HepG2 (cell line): ENCODE measurements around the gene EARS2. TPM values are rescaled to one million over a fixed set of nuclear protein-coding genes. Genes with fewer than 3 reads are reported as not detected.

Experiments used
- CREM ChIP-seq, 2 experiments: sonication (generic) in 1 of 2; formaldehyde crosslinking in 1 of 2; IDR thresholded peaks; 2 replicates each; pipeline versions ENCODE4 v1.4.0 to v1.6.1; 2016 to 2020; ENCODE audit warnings: antibody characterized with exemption in 1 of 2, mild to moderate bottlenecking in 1 of 2, missing genetic modification reagents in 1 of 2
- DR1 ChIP-seq: sonication (generic); formaldehyde crosslinking; IDR thresholded peaks from 2 replicates; pipeline ENCODE4 v1.8.0; 2021; ENCODE audit warnings: mild to moderate bottlenecking, missing genetic modification reagents, inconsistent platforms
- FOXJ3 ChIP-seq: sonication (generic); formaldehyde crosslinking; IDR thresholded peaks from 2 replicates; pipeline ENCODE4 v1.4.0; 2020; ENCODE audit warnings: missing genetic modification reagents, mild to moderate bottlenecking, borderline replicate concordance
- HCFC1 ChIP-seq: fragments of 150-350 bp; IDR thresholded peaks from 2 replicates; pipeline ENCODE4 v1.6.1; 2014; ENCODE audit warnings: low read depth, low read length
- KDM2A ChIP-seq: sonication (generic); formaldehyde crosslinking; IDR thresholded peaks from 2 replicates; pipeline ENCODE4 v1.4.0; 2020; ENCODE audit warnings: low read depth, missing genetic modification reagents, borderline replicate concordance
- MEIS2 ChIP-seq: sonication (generic); formaldehyde crosslinking; IDR thresholded peaks from 2 replicates; pipeline ENCODE4 v1.9.0; 2021; ENCODE audit warnings: mild to moderate bottlenecking, missing genetic modification reagents
- MYC ChIP-seq: sonication (generic); formaldehyde crosslinking; IDR thresholded peaks from 2 replicates; pipeline ENCODE4 v1.9.0; 2021; ENCODE audit warnings: missing genetic modification reagents, borderline replicate concordance
- PHF8 ChIP-seq: sonication (generic); formaldehyde crosslinking; IDR thresholded peaks from 2 replicates; pipeline ENCODE4 v1.5.0; 2020; ENCODE audit warnings: missing genetic modification reagents
- RFX5 ChIP-seq: IDR thresholded peaks from 2 replicates; pipeline ENCODE4 v1.6.1; 2011; ENCODE audit warnings: low read depth, low read length, improper control_type of control experiment
- SNRNP70 ChIP-seq: fragments of 200-400 bp; formaldehyde crosslinking; IDR thresholded peaks from 2 replicates; pipeline ENCODE4 v1.6.1; 2017; ENCODE audit warnings: mild to moderate bottlenecking, low read depth, low read length, moderate library complexity
- SP1 ChIP-seq, 2 experiments: fragments of 450-650 bp in 1 of 2; sonication (generic) in 1 of 2; formaldehyde crosslinking in 1 of 2; IDR thresholded peaks; 2 replicates each; pipeline versions ENCODE4 v1.4.0 to v1.6.1; 2016 to 2020; ENCODE audit warnings: missing genetic modification reagents in 1 of 2
- TOE1 ChIP-seq: sonication (generic); formaldehyde crosslinking; IDR thresholded peaks from 2 replicates; pipeline ENCODE4 v1.4.0; 2020; ENCODE audit warnings: mild to moderate bottlenecking, missing genetic modification reagents
- YEATS4 ChIP-seq: sonication (generic); formaldehyde crosslinking; IDR thresholded peaks from 2 replicates; pipeline ENCODE4 v1.4.0; 2020; ENCODE audit warnings: missing genetic modification reagents, borderline replicate concordance
- ZNF136 ChIP-seq: sonication (generic); formaldehyde crosslinking; IDR thresholded peaks from 2 replicates; pipeline ENCODE4 v1.8.1; 2022; ENCODE audit warnings: low read depth, mild to moderate bottlenecking, moderate library complexity, missing genetic modification reagents
- polyA plus RNA-seq, 8 experiments: library from polyadenylated mRNA; depleted of rRNA in 3 of 8; stranded (reverse) in 7 of 8; unstranded in 1 of 8; fragments of >200 nt; fragmentation: Illumina TruSeq in 4 of 8; extraction: Trizol in 4 of 8; gene quantifications; 2 replicates each; pipeline versions ENCODE4 v1.2.1 to v1.2.3, GENCODE V29; 2011 to 2016; ENCODE audit warnings: low read depth in 4 of 8, missing spikeins in 1 of 8, mixed read lengths in 1 of 8; ENCODE audit not compliant: insufficient read depth in 1 of 8
- total RNA-seq, 5 experiments: library from RNA; depleted of rRNA; stranded (reverse); fragments of >200 nt; fragmentation: Illumina TruSeq; extraction: Trizol; gene quantifications; 2 replicates each; pipeline ENCODE4 v1.2.3, GENCODE V29; 2016; ENCODE audit warnings: low read depth in 1 of 5
- TF ChIP-seq, protein P1 (sequence below): sonication (generic); formaldehyde crosslinking; IDR thresholded peaks from 2 replicates; pipeline ENCODE4 v1.4.0; 2020; ENCODE audit warnings: missing genetic modification reagents
- TF ChIP-seq, protein P2 (sequence below): sonication (generic); formaldehyde crosslinking; IDR thresholded peaks from 2 replicates; pipeline ENCODE4 v1.4.0; 2020; ENCODE audit warnings: missing genetic modification reagents
- TF ChIP-seq, protein P3 (sequence below): sonication (generic); formaldehyde crosslinking; IDR thresholded peaks from 2 replicates; pipeline ENCODE4 v1.4.0; 2020; ENCODE audit warnings: mild to moderate bottlenecking, missing genetic modification reagents
- TF ChIP-seq, protein P4 (sequence below): conservative IDR thresholded peaks from 2 replicates; pipeline ENCODE4 v1.6.1; 2018; ENCODE audit warnings: missing genetic modification reagents
- TF ChIP-seq, protein P5 (sequence below): sonication (generic); formaldehyde crosslinking; IDR thresholded peaks from 2 replicates; pipeline ENCODE4 v1.5.0; 2020; ENCODE audit warnings: missing genetic modification reagents, mild to moderate bottlenecking, borderline replicate concordance

Gene EARS2
- total and polyA plus RNA-seq, 2 of the 13 experiments (the other 11 are each of a cell fraction or from before 2014, with no cell fraction given) = 49.4 to 80.4 TPM

DNA sequence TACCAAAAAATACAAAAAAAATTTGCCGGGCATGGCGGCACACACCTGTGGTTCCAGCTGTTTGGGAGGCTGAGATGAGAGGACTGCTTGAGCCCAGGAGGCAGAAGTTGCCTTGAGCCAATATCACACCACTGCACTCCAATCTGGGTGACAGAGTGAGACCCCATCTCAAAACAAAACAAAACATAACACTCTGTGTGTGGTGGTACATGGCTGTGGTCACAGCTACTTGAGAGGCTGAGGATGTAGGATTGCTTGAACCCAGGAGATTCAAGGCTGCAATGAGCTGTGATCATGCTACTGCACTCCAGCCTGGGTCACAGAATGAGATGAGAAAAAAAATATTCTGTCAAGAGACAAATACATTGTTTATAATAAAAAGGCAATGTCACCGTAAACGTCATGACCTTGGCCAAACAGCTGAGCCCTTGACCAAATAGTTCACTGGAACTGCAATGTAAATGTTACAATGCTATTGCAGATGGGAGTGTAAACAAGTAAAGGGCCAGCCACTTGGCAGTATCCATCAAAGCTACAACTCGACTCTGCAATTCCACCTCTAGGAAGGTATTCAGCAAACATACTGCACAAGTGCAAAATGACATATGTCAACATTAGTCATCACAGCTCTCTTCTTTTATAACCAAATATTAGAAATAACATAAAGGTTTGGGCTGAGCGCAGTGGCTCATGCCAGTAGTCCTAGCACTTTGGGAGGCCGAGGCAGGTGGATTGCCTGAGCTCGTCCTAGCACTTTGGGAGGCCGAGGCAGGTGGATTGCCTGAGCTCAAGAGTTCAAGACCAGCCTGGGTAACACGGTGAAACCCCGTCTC is 16.9 kb downstream of the EARS2 start (continued):
- TF ChIP-seq PHF8 (CRISPR knock-in tag) (peak; percentile 43; the same call in 1 of the 2 replicates), MYC (CRISPR knock-in tag) (no peak), FOXJ3 (CRISPR knock-in tag) (peak; percentile 97; the same call in 1 of the 2 replicates), ZNF136 (CRISPR knock-in tag) (peak; percentile 83; the same call in 1 of the 2 replicates), DR1 (CRISPR knock-in tag) (no peak), YEATS4 (no peak), HCFC1 (no peak), KDM2A (CRISPR knock-in tag) (peak; percentile 49; the same call in 1 of the 2 replicates), RFX5 (peak; percentile 25; the same call in 1 of the 2 replicates), SP1 (IDR thresholded peaks at IDR 0.05) (no peak), SP1 (CRISPR knock-in tag; IDR thresholded peaks at IDR 0.05) (peak; percentile 50; the same call in 1 of the 2 replicates), MEIS2 (peak; percentile 98), CREM (IDR thresholded peaks at IDR 0.05) (peak; percentile 92), CREM (CRISPR knock-in tag; IDR thresholded peaks at IDR 0.05) (no peak), TOE1 (peak; percentile 55; the same call in 1 of the 2 replicates), SNRNP70 (no peak)
- TF ChIP-seq, protein P1, sequence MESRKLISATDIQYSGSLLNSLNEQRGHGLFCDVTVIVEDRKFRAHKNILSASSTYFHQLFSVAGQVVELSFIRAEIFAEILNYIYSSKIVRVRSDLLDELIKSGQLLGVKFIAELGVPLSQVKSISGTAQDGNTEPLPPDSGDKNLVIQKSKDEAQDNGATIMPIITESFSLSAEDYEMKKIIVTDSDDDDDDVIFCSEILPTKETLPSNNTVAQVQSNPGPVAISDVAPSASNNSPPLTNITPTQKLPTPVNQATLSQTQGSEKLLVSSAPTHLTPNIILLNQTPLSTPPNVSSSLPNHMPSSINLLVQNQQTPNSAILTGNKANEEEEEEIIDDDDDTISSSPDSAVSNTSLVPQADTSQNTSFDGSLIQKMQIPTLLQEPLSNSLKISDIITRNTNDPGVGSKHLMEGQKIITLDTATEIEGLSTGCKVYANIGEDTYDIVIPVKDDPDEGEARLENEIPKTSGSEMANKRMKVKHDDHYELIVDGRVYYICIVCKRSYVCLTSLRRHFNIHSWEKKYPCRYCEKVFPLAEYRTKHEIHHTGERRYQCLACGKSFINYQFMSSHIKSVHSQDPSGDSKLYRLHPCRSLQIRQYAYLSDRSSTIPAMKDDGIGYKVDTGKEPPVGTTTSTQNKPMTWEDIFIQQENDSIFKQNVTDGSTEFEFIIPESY (CRISPR knock-in tag) = peak; percentile 85
- TF ChIP-seq, protein P2, sequence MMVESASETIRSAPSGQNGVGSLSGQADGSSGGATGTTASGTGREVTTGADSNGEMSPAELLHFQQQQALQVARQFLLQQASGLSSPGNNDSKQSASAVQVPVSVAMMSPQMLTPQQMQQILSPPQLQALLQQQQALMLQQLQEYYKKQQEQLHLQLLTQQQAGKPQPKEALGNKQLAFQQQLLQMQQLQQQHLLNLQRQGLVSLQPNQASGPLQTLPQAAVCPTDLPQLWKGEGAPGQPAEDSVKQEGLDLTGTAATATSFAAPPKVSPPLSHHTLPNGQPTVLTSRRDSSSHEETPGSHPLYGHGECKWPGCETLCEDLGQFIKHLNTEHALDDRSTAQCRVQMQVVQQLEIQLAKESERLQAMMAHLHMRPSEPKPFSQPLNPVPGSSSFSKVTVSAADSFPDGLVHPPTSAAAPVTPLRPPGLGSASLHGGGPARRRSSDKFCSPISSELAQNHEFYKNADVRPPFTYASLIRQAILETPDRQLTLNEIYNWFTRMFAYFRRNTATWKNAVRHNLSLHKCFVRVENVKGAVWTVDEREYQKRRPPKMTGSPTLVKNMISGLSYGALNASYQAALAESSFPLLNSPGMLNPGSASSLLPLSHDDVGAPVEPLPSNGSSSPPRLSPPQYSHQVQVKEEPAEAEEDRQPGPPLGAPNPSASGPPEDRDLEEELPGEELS = peak; percentile 99
- TF ChIP-seq, protein P3, sequence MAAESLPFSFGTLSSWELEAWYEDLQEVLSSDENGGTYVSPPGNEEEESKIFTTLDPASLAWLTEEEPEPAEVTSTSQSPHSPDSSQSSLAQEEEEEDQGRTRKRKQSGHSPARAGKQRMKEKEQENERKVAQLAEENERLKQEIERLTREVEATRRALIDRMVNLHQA = 0 out of 2 replicates have a peak, but pooled peaks have one; percentile 49
- TF ChIP-seq, protein P4, sequence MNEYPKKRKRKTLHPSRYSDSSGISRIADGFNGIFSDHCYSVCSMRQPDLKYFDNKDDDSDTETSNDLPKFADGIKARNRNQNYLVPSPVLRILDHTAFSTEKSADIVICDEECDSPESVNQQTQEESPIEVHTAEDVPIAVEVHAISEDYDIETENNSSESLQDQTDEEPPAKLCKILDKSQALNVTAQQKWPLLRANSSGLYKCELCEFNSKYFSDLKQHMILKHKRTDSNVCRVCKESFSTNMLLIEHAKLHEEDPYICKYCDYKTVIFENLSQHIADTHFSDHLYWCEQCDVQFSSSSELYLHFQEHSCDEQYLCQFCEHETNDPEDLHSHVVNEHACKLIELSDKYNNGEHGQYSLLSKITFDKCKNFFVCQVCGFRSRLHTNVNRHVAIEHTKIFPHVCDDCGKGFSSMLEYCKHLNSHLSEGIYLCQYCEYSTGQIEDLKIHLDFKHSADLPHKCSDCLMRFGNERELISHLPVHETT (CRISPR knock-in tag) = 0 out of 2 replicates have a peak, but pooled peaks have one; percentile 2
- TF ChIP-seq, protein P5, sequence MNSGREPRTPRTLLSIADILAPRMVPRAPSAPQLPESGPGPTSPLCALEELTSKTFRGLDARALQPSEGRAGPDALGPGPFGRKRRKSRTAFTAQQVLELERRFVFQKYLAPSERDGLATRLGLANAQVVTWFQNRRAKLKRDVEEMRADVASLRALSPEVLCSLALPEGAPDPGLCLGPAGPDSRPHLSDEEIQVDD (CRISPR knock-in tag) = no peak
